ELR (cell line): ENCODE measurements around the gene SCUBE2.

Experiments
- DNase-seq: peaks from one replicate; pipeline ENCODE4 v3.0.0-alpha.2; 2015; ENCODE audit warnings: low read depth

Gene SCUBE2

GRCh38 chr11:9091044-9091922, at the start of gene SCUBE2:
TSS of gene SCUBE2 (minus strand) at chr11:9091599. CDS start at chr11:9091528, 71 bp downstream.
- peak; percentile 25 for DNase-seq

GRCh38 chr11:9141186-9141585, 49.8 kb upstream of the SCUBE2 start:
- DNase-seq, result no peak

- peak; percentile 52 for DNase-seq
Measured at GRCh38 chr11:9139628-9140357, 48.4 kb upstream of the SCUBE2 start.

GRCh38 chr11:9138612-9139579, 47.5 kb upstream of the SCUBE2 start:
- DNase-seq, result peak; percentile 94

- no peak for DNase-seq
Measured at GRCh38 chr11:9138133-9138453, 46.7 kb upstream of the SCUBE2 start.

GRCh38 chr11:9137293-9138132, 46.1 kb upstream of the SCUBE2 start:
- peak; percentile 69 for DNase-seq

GRCh38 chr11:9136741-9137140, 45.3 kb upstream of the SCUBE2 start:
- DNase-seq, result no peak

- DNase-seq, result no peak
Measured at GRCh38 chr11:9133956-9134355, 42.6 kb upstream of the SCUBE2 start.

- DNase-seq, result no peak
Measured at GRCh38 chr11:9132203-9132878, 40.9 kb upstream of the SCUBE2 start.

GRCh38 chr11:9130297-9130696, 38.9 kb upstream of the SCUBE2 start:
- DNase-seq, result no peak

- DNase-seq, result no peak
Measured at GRCh38 chr11:9126636-9127035, 35.2 kb upstream of the SCUBE2 start.

GRCh38 chr11:9125185-9125886, 33.9 kb upstream of the SCUBE2 start:
- no peak for DNase-seq

- DNase-seq, result no peak
Measured at GRCh38 chr11:9123595-9124304, 32.4 kb upstream of the SCUBE2 start.

- no peak for DNase-seq
Measured at GRCh38 chr11:9121469-9121796, 30.0 kb upstream of the SCUBE2 start.

- DNase-seq, result peak; percentile 7
Measured at GRCh38 chr11:9120664-9121468, 29.5 kb upstream of the SCUBE2 start.

GRCh38 chr11:9118277-9118676, 26.9 kb upstream of the SCUBE2 start:
- DNase-seq, result peak; percentile 44

- no peak for DNase-seq
Measured at GRCh38 chr11:9112075-9112474, 20.7 kb upstream of the SCUBE2 start.

GRCh38 chr11:9109858-9110731, 18.7 kb upstream of the SCUBE2 start:
- no peak for DNase-seq
